Type B pancreatic cell (in vitro differentiated cells): ENCODE results near the gene PALMD. TPM values are rescaled to one million over a fixed set of nuclear protein-coding genes. Genes with fewer than 3 reads are reported as not detected.

ENCODE experiments used
- DNase-seq: peaks from one replicate; pipeline ENCODE4 v3.0.0; 2021; ENCODE audit warnings: mixed read lengths; ENCODE audit not compliant: unreplicated experiment; ENCODE audit errors: extremely low spot score
- H3K27ac Mint-ChIP-seq: 2 replicates; pipeline ENCODE4 v1.8.0; 2021; ENCODE audit warnings: mild to moderate bottlenecking, mixed read lengths
- H3K27me3 Mint-ChIP-seq: 2 replicates; pipeline ENCODE4 v1.8.0; 2021; ENCODE audit warnings: mixed read lengths
- H3K36me3 Mint-ChIP-seq: 2 replicates; pipeline ENCODE4 v1.8.0; 2021; ENCODE audit warnings: mixed read lengths
- H3K4me1 Mint-ChIP-seq: one replicate; pipeline ENCODE4 v1.8.0; 2021; ENCODE audit warnings: mixed read lengths; ENCODE audit not compliant: unreplicated experiment
- H3K4me3 Mint-ChIP-seq: 2 replicates; pipeline ENCODE4 v1.8.0; 2021; ENCODE audit warnings: mild to moderate bottlenecking, mixed read lengths
- H3K9me3 Mint-ChIP-seq: 2 replicates; pipeline ENCODE4 v1.8.0; 2021; ENCODE audit warnings: mixed read lengths
- CTCF ChIP-seq: fragments of 200-600 bp; sonication (generic); conservative IDR thresholded peaks from 2 replicates; pipeline ENCODE4 v1.5.0; 2021; ENCODE audit warnings: antibody characterized with exemption, mild to moderate bottlenecking
- total RNA-seq: library from RNA; stranded (reverse); gene quantifications from 2 replicates; pipeline ENCODE4 v1.2.1, GENCODE V29; 2021; ENCODE audit warnings: low replicate concordance

Gene PALMD
- total RNA-seq, 1 donor from 2014 or later: 2.0 TPM

GRCh38 chr1:99659755-99660210, 13.9 kb downstream of the PALMD start:
- Mint-ChIP-seq H3K27ac (no peak overlapping the region), H3K27me3 (no peaks in the 10 kb centered on the region), H3K9me3 (no peaks in the 10 kb centered on the region), H3K4me1 (peaks cover 5% of the 10 kb centered on the region), H3K4me3 (no peak overlapping the region), H3K36me3 (no peaks in the 10 kb centered on the region)
- DNase-seq: no peak
- no peak for TF ChIP-seq CTCF

- no peak for TF ChIP-seq CTCF
- DNase-seq: no peak
- Mint-ChIP-seq H3K27ac (no peak overlapping the region), H3K36me3 (no peaks in the 10 kb centered on the region), H3K9me3 (no peaks in the 10 kb centered on the region), H3K4me1 (peaks cover 5% of the 10 kb centered on the region), H3K27me3 (no peaks in the 10 kb centered on the region), H3K4me3 (no peak overlapping the region)
These were observed 14.6 kb downstream of the PALMD start for GRCh38 chr1:99660496-99660895.

GRCh38 chr1:99661780-99662179, 15.9 kb downstream of the PALMD start:
- H3K4me3 Mint-ChIP-seq: no peak overlapping the region
- TF ChIP-seq CTCF: no peak

GRCh38 chr1:99662539-99663080, 16.7 kb downstream of the PALMD start:
- no peaks in the 10 kb centered on the region for H3K27me3 Mint-ChIP-seq
- H3K9me3 Mint-ChIP-seq: no peaks in the 10 kb centered on the region
- DNase-seq: no peak
- no peaks in the 10 kb centered on the region for H3K36me3 Mint-ChIP-seq
- H3K27ac Mint-ChIP-seq: no peak overlapping the region
- TF ChIP-seq CTCF: no peak
- H3K4me3 Mint-ChIP-seq: no peak overlapping the region
- peaks cover 5% of the 10 kb centered on the region for H3K4me1 Mint-ChIP-seq

More at GRCh38 chr1:99661780-99662179, 15.9 kb downstream of the PALMD start:
- no peak for DNase-seq
- H3K9me3 Mint-ChIP-seq: no peaks in the 10 kb centered on the region
- peaks cover 5% of the 10 kb centered on the region for H3K4me1 Mint-ChIP-seq
- H3K36me3 Mint-ChIP-seq: no peaks in the 10 kb centered on the region
- no peak overlapping the region for H3K27ac Mint-ChIP-seq
- H3K27me3 Mint-ChIP-seq: no peaks in the 10 kb centered on the region

GRCh38 chr1:99663501-99663900, 17.6 kb downstream of the PALMD start:
- no peaks in the 10 kb centered on the region for H3K36me3 Mint-ChIP-seq
- no peak for DNase-seq
- no peak overlapping the region for H3K4me3 Mint-ChIP-seq
- peaks cover 5% of the 10 kb centered on the region for H3K4me1 Mint-ChIP-seq
- H3K27me3 Mint-ChIP-seq: no peaks in the 10 kb centered on the region
- no peak for TF ChIP-seq CTCF
- no peaks in the 10 kb centered on the region for H3K9me3 Mint-ChIP-seq
- H3K27ac Mint-ChIP-seq: no peak overlapping the region

GRCh38 chr1:99665212-99665611, 19.3 kb downstream of the PALMD start:
- Mint-ChIP-seq H3K36me3 (no peaks in the 10 kb centered on the region), H3K27ac (no peak overlapping the region), H3K27me3 (no peaks in the 10 kb centered on the region), H3K4me1 (peaks cover 5% of the 10 kb centered on the region), H3K9me3 (no peaks in the 10 kb centered on the region), H3K4me3 (no peak overlapping the region)
- no peak for TF ChIP-seq CTCF
- no peak for DNase-seq
